Measurements from ENCODE around the gene SCLT1. TPM values are rescaled to one million over a fixed set of nuclear protein-coding genes. Genes with fewer than 3 reads are reported as not detected.
A peak's percentile ranks its signal among the peaks of the same experiment; 100 is the strongest.

SCLT1 gene
- polyA plus RNA-seq (2013), result 9.9 and 10.0 TPM in 2 replicates

DNA sequence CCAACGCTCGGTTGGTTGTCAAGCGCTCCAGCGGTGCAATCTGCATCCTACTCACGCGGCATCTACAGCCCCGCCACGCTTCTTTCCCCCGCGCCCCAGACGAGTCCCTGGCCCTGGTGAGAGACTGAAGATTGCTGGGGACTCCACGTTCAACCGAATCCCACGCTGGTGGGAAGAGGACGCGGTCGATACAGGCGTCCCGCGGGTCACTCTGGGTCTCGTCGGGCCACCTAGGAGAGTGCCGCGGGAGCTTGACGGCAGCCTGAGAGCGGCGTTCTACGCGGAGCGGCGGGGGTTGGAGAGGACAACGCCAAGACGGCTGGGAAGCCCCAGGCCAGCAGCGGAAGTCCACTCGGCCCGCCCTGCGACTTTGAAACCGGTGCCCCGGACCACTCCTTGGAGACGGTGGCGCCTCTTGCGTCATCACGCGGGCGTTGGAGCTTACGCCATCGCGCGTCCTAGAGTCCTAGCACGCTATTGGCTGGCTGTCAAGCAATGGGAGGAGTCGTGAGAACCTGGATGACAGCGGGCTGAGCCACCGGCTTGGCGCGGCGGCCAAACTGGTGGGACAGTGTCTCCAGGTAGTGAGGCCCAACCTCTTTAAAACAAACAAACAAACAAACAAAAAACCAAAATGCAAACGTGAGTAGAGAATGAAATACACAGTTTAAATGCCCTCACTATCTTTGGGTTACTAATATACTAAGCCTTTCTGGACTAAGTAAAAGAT is at the start of gene SCLT1:
Gene SCLT1 (minus strand): TSS at position 349 of the 730 bp plus-strand sequence. CDS start 436 bp downstream, outside the sequence.
- Histone ChIP-seq H4K12ac (ENCODE audit: low read depth, low read length) (peak within 1 kb of the TSS; percentile 65), H3K4me3 (ENCODE audit: low read depth, low read length) (peak within 1 kb of the TSS; percentile 86), H2AK5ac (ENCODE audit: low read length) (no peak within 1 kb of the TSS), H3K79me1 (ENCODE audit: low read length) (peaks cover 4% of the 10 kb centered on the region), H4K8ac (ENCODE audit: low read depth, low read length) (peak within 1 kb of the TSS; percentile 88), H3K36me3 (ENCODE audit: control insufficient read depth in 1 of 2, insufficient read depth in 2 of 2, low read length in 2 of 2) (no peaks in the 10 kb centered on the region), H3K23ac (ENCODE audit: low read length) (no peak within 1 kb of the TSS), H3K4me1 (ENCODE audit: control insufficient read depth in 1 of 2, insufficient read depth in 2 of 2, low read length in 2 of 2) (peaks cover 5% of the 10 kb centered on the region in 2 experiments), H3K4me2 (ENCODE audit: low read length) (peak within 1 kb of the TSS; percentile 86), H2BK120ac (ENCODE audit: insufficient read depth, low read length, poor library complexity) (peak within 1 kb of the TSS; percentile 23), H4K91ac (ENCODE audit: low read depth, low read length) (peak within 1 kb of the TSS; percentile 90), H3K9ac (ENCODE audit: low read length) (peak within 1 kb of the TSS; percentile 82), H3K79me2 (ENCODE audit: control insufficient read depth, insufficient read depth, low read length, poor library complexity) (peaks cover 3% of the 10 kb centered on the region), H3K4ac (ENCODE audit: low read depth, low read length) (peak within 1 kb of the TSS; percentile 65), H3K27me3 (ENCODE audit: insufficient read depth, low read length) (no peaks in the 10 kb centered on the region), H3K14ac (ENCODE audit: low read length) (peak within 1 kb of the TSS; percentile 95), H2BK5ac (ENCODE audit: low read depth, low read length, poor library complexity) (peak within 1 kb of the TSS; percentile 90), H3K18ac (ENCODE audit: low read length) (peak within 1 kb of the TSS; percentile 83), H3K27ac (ENCODE audit: low read depth, low read length) (peak within 1 kb of the TSS; percentile 73), H2BK12ac (ENCODE audit: low read length) (peak within 1 kb of the TSS; percentile 2), H2AFZ (ENCODE audit: insufficient read depth, low read length, poor library complexity) (peak within 1 kb of the TSS; percentile 69), H3K9me3 (ENCODE audit: insufficient read depth, low read depth, low read length) (no peaks in the 10 kb centered on the region)
- no CpG with 5 or more reads among the region's 57 CpGs for WGBS (ENCODE audit: extremely low coverage, insufficient coverage, insufficient read length)
- peak; percentile 100 for DNase-seq

DNA sequence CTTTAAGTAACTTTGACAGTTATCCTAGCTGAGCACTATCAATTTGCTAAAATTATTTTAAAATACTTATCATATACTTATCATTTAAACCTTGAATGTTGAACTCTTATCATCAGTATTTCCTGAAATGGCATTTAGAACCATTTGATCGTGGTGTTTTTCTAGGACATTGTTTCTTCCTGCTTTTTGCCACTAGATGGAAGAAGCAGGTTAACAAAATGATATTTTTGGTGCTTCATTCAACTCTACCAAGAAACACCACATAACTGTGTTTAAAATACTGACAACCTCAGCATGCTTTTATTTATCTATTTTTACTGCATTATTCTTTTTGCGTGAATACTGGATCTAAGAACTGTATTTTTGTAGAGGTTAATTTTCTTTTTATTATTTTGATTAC is 47.2 kb upstream of the SCLT1 start:
- H3K23ac ChIP-seq (ENCODE audit: low read length), result no peak overlapping the region
- H3K36me3 ChIP-seq (ENCODE audit: control insufficient read depth in 1 of 2, insufficient read depth in 2 of 2, low read length in 2 of 2), result no peaks in the 10 kb centered on the region

DNA sequence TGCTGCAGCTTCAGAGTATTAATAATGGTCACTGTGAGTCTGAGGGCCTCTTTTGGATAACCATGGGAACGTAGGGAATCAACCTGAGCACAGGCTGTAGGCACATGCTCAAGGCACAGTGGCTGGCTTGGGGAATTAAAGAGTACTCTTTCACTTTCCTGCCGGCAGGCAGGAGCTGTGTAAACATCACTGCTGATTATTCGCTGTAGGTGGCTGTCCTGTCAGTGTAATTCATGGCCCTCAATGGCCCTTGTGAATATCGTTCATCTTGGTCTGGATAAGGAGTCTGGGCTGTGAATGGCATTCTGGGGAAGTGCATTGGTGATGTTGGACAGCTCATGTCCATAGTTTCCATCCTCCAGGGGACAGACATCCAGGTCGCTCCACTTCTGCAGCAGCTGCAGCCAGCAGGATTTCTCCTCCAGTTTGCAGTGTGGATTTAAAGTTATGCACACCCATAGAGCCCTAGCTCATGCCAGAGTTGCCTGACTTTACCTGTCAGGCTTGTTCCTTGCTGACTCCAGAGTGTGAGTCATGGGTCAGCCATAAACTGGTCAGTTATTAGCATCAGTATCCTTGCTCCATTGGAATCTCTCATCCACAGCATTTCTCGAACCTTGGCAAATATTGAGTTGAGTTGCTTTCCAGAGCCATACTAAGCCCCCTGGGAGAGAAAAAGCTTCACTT is 45.6 kb upstream of the SCLT1 start:
- Histone ChIP-seq H4K8ac (ENCODE audit: low read depth, low read length) (no peak overlapping the region), H2BK5ac (ENCODE audit: low read depth, low read length, poor library complexity) (no peak overlapping the region), H3K9me3 (ENCODE audit: insufficient read depth, low read depth, low read length) (no peaks in the 10 kb centered on the region), H3K79me2 (ENCODE audit: control insufficient read depth, insufficient read depth, low read length, poor library complexity) (no peaks in the 10 kb centered on the region), H3K4me1 (ENCODE audit: control insufficient read depth in 1 of 2, insufficient read depth in 2 of 2, low read length in 2 of 2) (peaks cover 0 to 4% of the 10 kb centered on the region in 2 experiments), H2BK120ac (ENCODE audit: insufficient read depth, low read length, poor library complexity) (no peak overlapping the region), H3K9ac (ENCODE audit: low read length) (no peak overlapping the region), H2AK5ac (ENCODE audit: low read length) (no peak overlapping the region), H2AFZ (ENCODE audit: insufficient read depth, low read length, poor library complexity) (no peak overlapping the region), H3K4me2 (ENCODE audit: low read length) (no peak overlapping the region), H3K4ac (ENCODE audit: low read depth, low read length) (no peak overlapping the region), H4K12ac (ENCODE audit: low read depth, low read length) (no peak overlapping the region), H3K14ac (ENCODE audit: low read length) (no peak overlapping the region), H4K91ac (ENCODE audit: low read depth, low read length) (no peak overlapping the region), H3K4me3 (ENCODE audit: low read depth, low read length) (no peak overlapping the region), H3K27ac (ENCODE audit: low read depth, low read length) (no peak overlapping the region), H3K79me1 (ENCODE audit: low read length) (no peaks in the 10 kb centered on the region), H3K23ac (ENCODE audit: low read length) (no peak overlapping the region), H3K27me3 (ENCODE audit: insufficient read depth, low read length) (no peaks in the 10 kb centered on the region), H3K36me3 (ENCODE audit: control insufficient read depth in 1 of 2, insufficient read depth in 2 of 2, low read length in 2 of 2) (no peaks in the 10 kb centered on the region), H3K18ac (ENCODE audit: low read length) (no peak overlapping the region), H2BK12ac (ENCODE audit: low read length) (no peak overlapping the region)
- WGBS (ENCODE audit: extremely low coverage, insufficient coverage, insufficient read length), result no CpG with 5 or more reads among the region's 6 CpGs
- DNase-seq, result peak; percentile 56 to 72

More for the DNA sequence above, 47.2 kb upstream of the SCLT1 start:
- no CpG with 5 or more reads among the region's 2 CpGs for WGBS (ENCODE audit: extremely low coverage, insufficient coverage, insufficient read length)
- Histone ChIP-seq H3K79me1 (ENCODE audit: low read length) (no peaks in the 10 kb centered on the region), H2BK5ac (ENCODE audit: low read depth, low read length, poor library complexity) (no peak overlapping the region), H4K8ac (ENCODE audit: low read depth, low read length) (no peak overlapping the region), H4K91ac (ENCODE audit: low read depth, low read length) (no peak overlapping the region), H2BK12ac (ENCODE audit: low read length) (no peak overlapping the region), H3K18ac (ENCODE audit: low read length) (no peak overlapping the region), H3K4me3 (ENCODE audit: low read depth, low read length) (no peak overlapping the region), H2BK120ac (ENCODE audit: insufficient read depth, low read length, poor library complexity) (no peak overlapping the region), H3K27me3 (ENCODE audit: insufficient read depth, low read length) (no peaks in the 10 kb centered on the region), H3K14ac (ENCODE audit: low read length) (no peak overlapping the region), H4K12ac (ENCODE audit: low read depth, low read length) (no peak overlapping the region), H3K4me2 (ENCODE audit: low read length) (no peak overlapping the region), H3K9ac (ENCODE audit: low read length) (no peak overlapping the region), H3K27ac (ENCODE audit: low read depth, low read length) (no peak overlapping the region), H3K9me3 (ENCODE audit: insufficient read depth, low read depth, low read length) (no peaks in the 10 kb centered on the region), H3K79me2 (ENCODE audit: control insufficient read depth, insufficient read depth, low read length, poor library complexity) (no peaks in the 10 kb centered on the region), H3K4me1 (ENCODE audit: control insufficient read depth in 1 of 2, insufficient read depth in 2 of 2, low read length in 2 of 2) (peaks cover 0 to 4% of the 10 kb centered on the region in 2 experiments), H2AK5ac (ENCODE audit: low read length) (no peak overlapping the region), H2AFZ (ENCODE audit: insufficient read depth, low read length, poor library complexity) (no peak overlapping the region), H3K4ac (ENCODE audit: low read depth, low read length) (no peak overlapping the region)
- DNase-seq, result no peak

DNA sequence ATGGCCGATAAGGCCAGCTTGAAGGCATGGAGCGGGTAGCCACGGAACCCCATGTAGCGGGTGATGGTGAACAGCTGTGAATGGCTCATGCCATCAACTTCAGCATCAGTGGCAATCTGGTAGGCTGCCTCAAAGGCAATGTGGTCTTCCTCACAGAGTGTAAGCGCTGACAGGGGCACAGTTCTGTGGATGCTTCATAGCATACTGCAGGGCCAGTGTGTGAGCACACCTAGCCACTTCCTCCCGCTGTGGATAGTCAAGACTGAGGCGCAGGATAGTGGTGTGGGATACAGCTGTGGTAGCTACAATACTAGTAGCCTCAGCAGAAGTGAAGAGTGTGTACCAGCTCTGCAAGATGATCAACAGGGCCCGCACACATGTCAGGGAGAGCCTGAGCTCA is 43.1 kb upstream of the SCLT1 start:
- Histone ChIP-seq H3K79me2 (ENCODE audit: control insufficient read depth, insufficient read depth, low read length, poor library complexity) (no peaks in the 10 kb centered on the region), H3K14ac (ENCODE audit: low read length) (no peak overlapping the region), H3K4me3 (ENCODE audit: low read depth, low read length) (no peak overlapping the region), H3K79me1 (ENCODE audit: low read length) (no peaks in the 10 kb centered on the region), H4K8ac (ENCODE audit: low read depth, low read length) (no peak overlapping the region), H2AFZ (ENCODE audit: insufficient read depth, low read length, poor library complexity) (no peak overlapping the region), H4K12ac (ENCODE audit: low read depth, low read length) (no peak overlapping the region), H2BK12ac (ENCODE audit: low read length) (no peak overlapping the region), H3K36me3 (ENCODE audit: control insufficient read depth in 1 of 2, insufficient read depth in 2 of 2, low read length in 2 of 2) (no peaks in the 10 kb centered on the region), H2BK120ac (ENCODE audit: insufficient read depth, low read length, poor library complexity) (no peak overlapping the region), H3K4me2 (ENCODE audit: low read length) (no peak overlapping the region), H2BK5ac (ENCODE audit: low read depth, low read length, poor library complexity) (no peak overlapping the region), H3K4me1 (ENCODE audit: control insufficient read depth in 1 of 2, insufficient read depth in 2 of 2, low read length in 2 of 2) (peaks cover 3 to 6% of the 10 kb centered on the region in 2 experiments), H3K9ac (ENCODE audit: low read length) (no peak overlapping the region), H3K27ac (ENCODE audit: low read depth, low read length) (no peak overlapping the region), H4K91ac (ENCODE audit: low read depth, low read length) (no peak overlapping the region), H3K18ac (ENCODE audit: low read length) (no peak overlapping the region), H3K9me3 (ENCODE audit: insufficient read depth, low read depth, low read length) (peaks cover 5% of the 10 kb centered on the region), H3K4ac (ENCODE audit: low read depth, low read length) (no peak overlapping the region), H3K23ac (ENCODE audit: low read length) (no peak overlapping the region), H3K27me3 (ENCODE audit: insufficient read depth, low read length) (no peaks in the 10 kb centered on the region), H2AK5ac (ENCODE audit: low read length) (no peak overlapping the region)
- WGBS (ENCODE audit: extremely low coverage, insufficient coverage, insufficient read length), result no CpG with 5 or more reads among the region's 8 CpGs
- DNase-seq, result no peak

All from trophoblast cell (in vitro differentiated cells and primary cell).